ENCODE measurements around the gene UGT1A8. TPM values are rescaled to one million over a fixed set of nuclear protein-coding genes. Genes with fewer than 3 reads are reported as not detected.

Gene UGT1A8
- total and polyA plus RNA-seq, 2 of the 4 experiments (the other 2 are of a cell fraction): not detected

DNA sequence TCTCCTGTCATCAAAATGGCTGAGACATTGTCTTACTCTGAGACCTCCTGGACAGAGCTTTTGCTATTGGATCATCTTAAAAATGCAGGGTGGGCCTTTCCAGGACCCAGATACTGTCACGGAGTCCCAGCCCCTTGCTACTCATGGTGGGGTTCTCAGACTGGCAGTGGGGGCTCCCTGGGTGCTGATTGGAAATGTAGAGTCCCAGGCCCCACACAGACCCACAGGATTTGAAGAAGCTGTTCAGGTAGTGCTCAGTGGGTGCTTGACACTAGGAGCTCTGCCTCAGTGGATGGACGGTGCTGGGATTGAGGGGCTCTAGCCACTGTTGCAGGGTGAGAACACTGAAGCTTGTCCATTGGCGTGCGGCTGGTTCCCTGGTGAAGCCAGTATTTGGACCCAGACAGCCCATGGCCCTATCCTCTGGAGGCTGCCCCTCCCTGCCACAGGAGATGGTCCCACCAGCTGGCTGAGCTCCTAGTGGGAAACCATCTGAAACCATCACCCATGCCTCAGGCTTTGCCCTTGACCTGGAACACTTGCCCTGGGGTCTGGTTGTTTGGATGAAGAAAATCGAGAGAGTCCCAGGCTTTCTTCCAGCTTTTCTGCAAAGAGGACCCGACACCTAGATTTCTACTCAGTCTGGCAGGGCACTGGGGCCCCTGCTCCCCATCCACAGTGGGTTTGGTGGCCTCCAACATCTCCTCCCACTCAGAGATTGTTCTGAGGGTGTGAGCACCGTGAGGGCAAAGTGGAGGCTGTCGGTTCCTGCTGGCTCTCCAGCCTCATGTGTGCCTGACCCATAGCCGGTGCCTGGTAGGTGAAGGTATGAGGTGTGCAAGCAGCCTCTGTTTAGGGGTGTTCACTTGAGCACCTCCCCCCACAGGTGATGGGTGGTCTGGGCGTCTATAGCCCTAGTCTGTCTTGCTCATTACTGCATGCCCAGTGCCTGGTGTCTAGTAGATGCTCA lies 190.8 kb downstream of the UGT1A8 start:
- ChIA-PET POLR2A (ENCODE audit: unreplicated experiment) (no interaction called here), CTCF (no interaction called here)
- H3K4ac ChIP-seq (ENCODE audit: low read depth, low read length): no peak overlapping the region
- no peak overlapping the region for H2AFZ ChIP-seq (replicated peaks; ENCODE audit: low read length, poor library complexity)
- H3K79me1 ChIP-seq (ENCODE audit: low read depth in 1 of 2, low read length in 2 of 2): no peaks in the 10 kb centered on the region
- H2BK5ac ChIP-seq (ENCODE audit: low read depth, low read length, poor library complexity, severe bottlenecking): no peak overlapping the region
- H2AK5ac ChIP-seq (ENCODE audit: low read depth, low read length): no peak overlapping the region
- no peaks in the 10 kb centered on the region for H3K4me1 ChIP-seq (ENCODE audit: control insufficient read depth, insufficient read depth, low read length)
- H3K9me3 ChIP-seq (ENCODE audit: control insufficient read depth, insufficient read depth, low read length): no peaks in the 10 kb centered on the region
- ATAC-seq (ENCODE audit: low read depth) (no peak), DNase-seq (no peak)
- H4K91ac ChIP-seq (ENCODE audit: insufficient read depth, low read depth, low read length): no peak overlapping the region
- H3K9ac ChIP-seq (ENCODE audit: low read depth, low read length): no peak overlapping the region
- no peak overlapping the region for H2BK20ac ChIP-seq (ENCODE audit: low read depth, low read length)
- no peak overlapping the region for H3K27ac ChIP-seq (ENCODE audit: insufficient read depth, low read length)
- in situ Hi-C loops (cut with MboI; ENCODE audit: low sequenced_read_pairs): no loop called here
- WGBS, 2 experiments (ENCODE audit: extremely low coverage in 2 of 2, insufficient read length in 1 of 2): 73% methylated on average over 2 of the region's 10 CpGs; no CpG with 5 or more reads in 1 of the 2 experiments
- H3K4me3 ChIP-seq (ENCODE audit: insufficient read depth, low read depth, low read length): no peak overlapping the region
- BruUV-seq (replicated peaks): no TSS peak
- intact Hi-C loops (cut with micrococcal nuclease): no loop called here
- no peak overlapping the region for H4K8ac ChIP-seq (ENCODE audit: low read depth in 2 of 2, low read length in 2 of 2)
- dilution Hi-C loops (cut with HindIII; ENCODE audit: low sequenced_read_pairs, unreplicated experiment): no loop called here
- no peaks in the 10 kb centered on the region for H3K9me1 ChIP-seq (ENCODE audit: insufficient read depth, low read length)
- peaks cover 39% of the 10 kb centered on the region for H3K27me3 ChIP-seq (ENCODE audit: control insufficient read depth, insufficient read depth, low read length)
- no peaks in the 10 kb centered on the region for H4K20me1 ChIP-seq (ENCODE audit: insufficient read depth, low read length)
- no peak overlapping the region for H4K5ac ChIP-seq (ENCODE audit: low read depth, low read length)
- H3K14ac ChIP-seq (replicated peaks; ENCODE audit: low read depth, low read length): no peak overlapping the region
- no peak overlapping the region for H2AK9ac ChIP-seq (replicated peaks; ENCODE audit: low read depth, low read length, poor library complexity)
- no peak overlapping the region for H3K18ac ChIP-seq (ENCODE audit: low read depth, low read length)
- no peak overlapping the region for H3K4me2 ChIP-seq (ENCODE audit: low read depth, low read length)
- H3K56ac ChIP-seq (ENCODE audit: extremely low read depth, insufficient read depth, low read length): no peak overlapping the region
- no peak overlapping the region for H2BK15ac ChIP-seq (ENCODE audit: low read depth, low read length)
- no peak overlapping the region for H3K23ac ChIP-seq (ENCODE audit: low read depth, low read length)
- H2BK120ac ChIP-seq (ENCODE audit: low read depth, low read length): no peak overlapping the region
- no peaks in the 10 kb centered on the region for H3K36me3 ChIP-seq (ENCODE audit: control insufficient read depth, insufficient read depth, low read length)
- no peak for TF ChIP-seq NFE2L2 (IDR thresholded peaks at IDR 0.05; ENCODE audit: low read depth, low read length)
- no peak for TF ChIP-seq ELK1 (IDR thresholded peaks at IDR 0.05; ENCODE audit: borderline replicate concordance, low read depth, low read length)
- no peak for TF ChIP-seq SMC3 (IDR thresholded peaks at IDR 0.05; ENCODE audit: low read depth, low read length)
- no peak for TF ChIP-seq MAFK (IDR thresholded peaks at IDR 0.05; ENCODE audit: low read depth, low read length)
- no peak for TF ChIP-seq FOS (IDR thresholded peaks at IDR 0.05; ENCODE audit: low read depth, low read length)
- TF ChIP-seq, protein P1, sequence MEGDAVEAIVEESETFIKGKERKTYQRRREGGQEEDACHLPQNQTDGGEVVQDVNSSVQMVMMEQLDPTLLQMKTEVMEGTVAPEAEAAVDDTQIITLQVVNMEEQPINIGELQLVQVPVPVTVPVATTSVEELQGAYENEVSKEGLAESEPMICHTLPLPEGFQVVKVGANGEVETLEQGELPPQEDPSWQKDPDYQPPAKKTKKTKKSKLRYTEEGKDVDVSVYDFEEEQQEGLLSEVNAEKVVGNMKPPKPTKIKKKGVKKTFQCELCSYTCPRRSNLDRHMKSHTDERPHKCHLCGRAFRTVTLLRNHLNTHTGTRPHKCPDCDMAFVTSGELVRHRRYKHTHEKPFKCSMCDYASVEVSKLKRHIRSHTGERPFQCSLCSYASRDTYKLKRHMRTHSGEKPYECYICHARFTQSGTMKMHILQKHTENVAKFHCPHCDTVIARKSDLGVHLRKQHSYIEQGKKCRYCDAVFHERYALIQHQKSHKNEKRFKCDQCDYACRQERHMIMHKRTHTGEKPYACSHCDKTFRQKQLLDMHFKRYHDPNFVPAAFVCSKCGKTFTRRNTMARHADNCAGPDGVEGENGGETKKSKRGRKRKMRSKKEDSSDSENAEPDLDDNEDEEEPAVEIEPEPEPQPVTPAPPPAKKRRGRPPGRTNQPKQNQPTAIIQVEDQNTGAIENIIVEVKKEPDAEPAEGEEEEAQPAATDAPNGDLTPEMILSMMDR (conservative IDR thresholded peaks at IDR 0.05; ENCODE audit: low read depth, low read length): no peak
- TF ChIP-seq, protein P2, sequence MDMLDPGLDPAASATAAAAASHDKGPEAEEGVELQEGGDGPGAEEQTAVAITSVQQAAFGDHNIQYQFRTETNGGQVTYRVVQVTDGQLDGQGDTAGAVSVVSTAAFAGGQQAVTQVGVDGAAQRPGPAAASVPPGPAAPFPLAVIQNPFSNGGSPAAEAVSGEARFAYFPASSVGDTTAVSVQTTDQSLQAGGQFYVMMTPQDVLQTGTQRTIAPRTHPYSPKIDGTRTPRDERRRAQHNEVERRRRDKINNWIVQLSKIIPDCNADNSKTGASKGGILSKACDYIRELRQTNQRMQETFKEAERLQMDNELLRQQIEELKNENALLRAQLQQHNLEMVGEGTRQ (IDR thresholded peaks at IDR 0.05; ENCODE audit: low read depth, low read length): no peak
- TF ChIP-seq RCOR1 (IDR thresholded peaks at IDR 0.05; ENCODE audit: insufficient replicate concordance, low read length): no peak
- no peak for TF ChIP-seq RFX5 (IDR thresholded peaks at IDR 0.05; ENCODE audit: low read depth, low read length)
- TF ChIP-seq MXI1 (IDR thresholded peaks at IDR 0.05; ENCODE audit: borderline replicate concordance, low read depth, low read length): no peak
- no peak for TF ChIP-seq CHD1 (IDR thresholded peaks at IDR 0.05; ENCODE audit: low read depth, low read length)
- no peak for TF ChIP-seq BHLHE40 (IDR thresholded peaks at IDR 0.05; ENCODE audit: low read depth, low read length)
- TF ChIP-seq RAD21 (IDR thresholded peaks at IDR 0.05; ENCODE audit: low read length): no peak
- TF ChIP-seq CEBPB (IDR thresholded peaks at IDR 0.05; ENCODE audit: low read depth, low read length): no peak

Measured in IMR-90 (cell line).